Panc1 (cell line): ENCODE results near the gene NLRC5.

ENCODE experiments used
- POLR2AphosphoS5 ChIP-seq: IDR thresholded peaks from 2 replicates; pipeline ENCODE4 v1.6.1; 2012; ENCODE audit warnings: mild to moderate bottlenecking, low read depth, low read length, moderate library complexity
- TF ChIP-seq, protein P1 (sequence below): fragments of 450-650 bp; IDR thresholded peaks from 2 replicates; pipeline ENCODE4 v1.5.1; 2017; ENCODE audit warnings: mild to moderate bottlenecking
- TF ChIP-seq, protein P2 (sequence below), 2 experiments: IDR thresholded peaks; 2 replicates each; pipeline ENCODE4 v1.6.1; 2011 to 2012; ENCODE audit warnings: low read depth in 2 of 2, control low read depth in 1 of 2, low read length in 1 of 2, mild to moderate bottlenecking in 1 of 2, moderate library complexity in 1 of 2; ENCODE audit not compliant: insufficient read depth in 1 of 2

DNA sequence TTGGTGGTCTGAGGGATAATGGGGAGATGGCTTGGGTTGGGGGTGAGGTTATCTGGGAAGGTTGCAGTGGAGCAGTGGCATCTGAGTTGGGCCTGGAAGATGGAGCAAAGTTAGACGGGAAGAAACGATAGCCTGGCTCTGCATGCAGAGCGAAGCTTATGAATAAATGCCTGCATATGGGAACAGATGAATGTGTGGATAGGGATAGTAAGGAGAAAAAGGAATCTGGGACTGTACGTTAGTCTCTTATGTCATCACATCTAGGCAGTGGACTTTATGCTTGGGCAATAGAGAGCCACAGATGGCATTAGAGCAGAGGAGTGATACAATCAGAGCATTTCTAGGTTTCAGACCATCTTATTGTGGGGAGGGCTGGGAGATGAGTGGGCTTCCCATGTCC is 136.0 kb downstream of the NLRC5 start:
- TF ChIP-seq, protein P1, sequence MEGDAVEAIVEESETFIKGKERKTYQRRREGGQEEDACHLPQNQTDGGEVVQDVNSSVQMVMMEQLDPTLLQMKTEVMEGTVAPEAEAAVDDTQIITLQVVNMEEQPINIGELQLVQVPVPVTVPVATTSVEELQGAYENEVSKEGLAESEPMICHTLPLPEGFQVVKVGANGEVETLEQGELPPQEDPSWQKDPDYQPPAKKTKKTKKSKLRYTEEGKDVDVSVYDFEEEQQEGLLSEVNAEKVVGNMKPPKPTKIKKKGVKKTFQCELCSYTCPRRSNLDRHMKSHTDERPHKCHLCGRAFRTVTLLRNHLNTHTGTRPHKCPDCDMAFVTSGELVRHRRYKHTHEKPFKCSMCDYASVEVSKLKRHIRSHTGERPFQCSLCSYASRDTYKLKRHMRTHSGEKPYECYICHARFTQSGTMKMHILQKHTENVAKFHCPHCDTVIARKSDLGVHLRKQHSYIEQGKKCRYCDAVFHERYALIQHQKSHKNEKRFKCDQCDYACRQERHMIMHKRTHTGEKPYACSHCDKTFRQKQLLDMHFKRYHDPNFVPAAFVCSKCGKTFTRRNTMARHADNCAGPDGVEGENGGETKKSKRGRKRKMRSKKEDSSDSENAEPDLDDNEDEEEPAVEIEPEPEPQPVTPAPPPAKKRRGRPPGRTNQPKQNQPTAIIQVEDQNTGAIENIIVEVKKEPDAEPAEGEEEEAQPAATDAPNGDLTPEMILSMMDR = no peak
- no peak for TF ChIP-seq POLR2AphosphoS5
- TF ChIP-seq, protein P2, sequence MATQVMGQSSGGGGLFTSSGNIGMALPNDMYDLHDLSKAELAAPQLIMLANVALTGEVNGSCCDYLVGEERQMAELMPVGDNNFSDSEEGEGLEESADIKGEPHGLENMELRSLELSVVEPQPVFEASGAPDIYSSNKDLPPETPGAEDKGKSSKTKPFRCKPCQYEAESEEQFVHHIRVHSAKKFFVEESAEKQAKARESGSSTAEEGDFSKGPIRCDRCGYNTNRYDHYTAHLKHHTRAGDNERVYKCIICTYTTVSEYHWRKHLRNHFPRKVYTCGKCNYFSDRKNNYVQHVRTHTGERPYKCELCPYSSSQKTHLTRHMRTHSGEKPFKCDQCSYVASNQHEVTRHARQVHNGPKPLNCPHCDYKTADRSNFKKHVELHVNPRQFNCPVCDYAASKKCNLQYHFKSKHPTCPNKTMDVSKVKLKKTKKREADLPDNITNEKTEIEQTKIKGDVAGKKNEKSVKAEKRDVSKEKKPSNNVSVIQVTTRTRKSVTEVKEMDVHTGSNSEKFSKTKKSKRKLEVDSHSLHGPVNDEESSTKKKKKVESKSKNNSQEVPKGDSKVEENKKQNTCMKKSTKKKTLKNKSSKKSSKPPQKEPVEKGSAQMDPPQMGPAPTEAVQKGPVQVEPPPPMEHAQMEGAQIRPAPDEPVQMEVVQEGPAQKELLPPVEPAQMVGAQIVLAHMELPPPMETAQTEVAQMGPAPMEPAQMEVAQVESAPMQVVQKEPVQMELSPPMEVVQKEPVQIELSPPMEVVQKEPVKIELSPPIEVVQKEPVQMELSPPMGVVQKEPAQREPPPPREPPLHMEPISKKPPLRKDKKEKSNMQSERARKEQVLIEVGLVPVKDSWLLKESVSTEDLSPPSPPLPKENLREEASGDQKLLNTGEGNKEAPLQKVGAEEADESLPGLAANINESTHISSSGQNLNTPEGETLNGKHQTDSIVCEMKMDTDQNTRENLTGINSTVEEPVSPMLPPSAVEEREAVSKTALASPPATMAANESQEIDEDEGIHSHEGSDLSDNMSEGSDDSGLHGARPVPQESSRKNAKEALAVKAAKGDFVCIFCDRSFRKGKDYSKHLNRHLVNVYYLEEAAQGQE (IDR thresholded peaks at IDR 0.05; ENCODE audit: insufficient read depth in 1 of 2, low read depth in 2 of 2, low read length in 1 of 2) = no peak
